K562 (cell line): Measurements from ENCODE around the gene RTN4. TPM values are rescaled to one million over a fixed set of nuclear protein-coding genes. Genes with fewer than 3 reads are reported as not detected.

Source experiments
- CHAMP1 ChIP-seq: fragments of 450-650 bp; IDR thresholded peaks from 2 replicates; pipeline ENCODE4 v1.6.1; 2016; ENCODE audit warnings: mild to moderate bottlenecking
- CHD2 ChIP-seq: IDR thresholded peaks from 2 replicates; pipeline ENCODE4 v1.6.1; 2011; ENCODE audit warnings: low read depth, low read length
- ELF1 ChIP-seq: fragments of 200-800 bp; sonication (Bioruptor generic); IDR thresholded peaks from 2 replicates; pipeline ENCODE4 v1.6.1; 2016; ENCODE audit warnings: missing genetic modification characterization, missing compliant biosample characterization
- FOXK1 ChIP-seq: sonication (generic); formaldehyde crosslinking; IDR thresholded peaks from 2 replicates; pipeline ENCODE4 v1.8.0; 2022; ENCODE audit warnings: missing genetic modification reagents, mild to moderate bottlenecking, borderline replicate concordance
- GABPB1 ChIP-seq: sonication (generic); formaldehyde crosslinking; IDR thresholded peaks from 2 replicates; pipeline ENCODE4 v1.8.0; 2022; ENCODE audit warnings: mild to moderate bottlenecking, missing genetic modification reagents
- GTF3C2 ChIP-seq: IDR thresholded peaks from 3 replicates; pipeline ENCODE4 v1.6.1; 2011; ENCODE audit warnings: borderline replicate concordance, mild to moderate bottlenecking, moderate library complexity; ENCODE audit not compliant: insufficient read length; ENCODE audit errors: extremely low read depth
- HNRNPL ChIP-seq: fragments of 200-400 bp; formaldehyde crosslinking; IDR thresholded peaks from 2 replicates; pipeline ENCODE4 v1.6.1; 2017; ENCODE audit warnings: low read depth, mild to moderate bottlenecking, low read length
- KAT2B ChIP-seq: IDR thresholded peaks from one replicate; pipeline ENCODE4 v1.6.1; 2012; ENCODE audit warnings: low read depth, mild to moderate bottlenecking, control low read depth, inconsistent platforms, low read length, moderate library complexity
- KDM2B ChIP-seq: fragments of 250-450 bp; sonication (Bioruptor Pico); IDR thresholded peaks from 2 replicates; pipeline ENCODE4 v1.8.0; 2021; ENCODE audit warnings: mild to moderate bottlenecking, moderate library complexity
- KLF16 ChIP-seq: IDR thresholded peaks from 2 replicates; pipeline ENCODE4 v1.6.1; 2016; ENCODE audit warnings: antibody characterized with exemption
- MCM5 ChIP-seq: fragments of 450-650 bp; IDR thresholded peaks from 2 replicates; pipeline ENCODE4 v1.6.1; 2016; ENCODE audit warnings: low read depth
- MYC ChIP-seq, 2 experiments: fragments of 250-450 bp in 1 of 2; sonication (Bioruptor Pico) in 1 of 2; IDR thresholded peaks; 2 replicates each; pipeline versions ENCODE4 v1.5.1 to v1.6.1; 2012 to 2021; ENCODE audit warnings: low read depth in 2 of 2, borderline replicate concordance in 1 of 2, improper control_type of control experiment in 1 of 2, low read length in 1 of 2, mild to moderate bottlenecking in 1 of 2, moderate library complexity in 1 of 2
- NEUROD1 ChIP-seq: fragments of 150-350 bp; IDR thresholded peaks from 2 replicates; pipeline ENCODE4 v1.6.1; 2014; ENCODE audit warnings: borderline replicate concordance, low read length, low read depth; ENCODE audit not compliant: partially characterized antibody
- NFE2L1 ChIP-seq: fragments of 450-650 bp; IDR thresholded peaks from 2 replicates; pipeline ENCODE4 v1.6.1; 2016; ENCODE audit warnings: missing genetic modification characterization, low read depth, mild to moderate bottlenecking, missing compliant biosample characterization, moderate library complexity, borderline replicate concordance
- NFIX ChIP-seq: fragments of 250-450 bp; sonication (Bioruptor Pico); IDR thresholded peaks from 2 replicates; pipeline ENCODE4 v1.4.0; 2020; ENCODE audit warnings: low read depth, mild to moderate bottlenecking, moderate library complexity
- PHF20 ChIP-seq: fragments of 450-650 bp; IDR thresholded peaks from 2 replicates; pipeline ENCODE4 v1.6.1; 2018; ENCODE audit not compliant: partially characterized antibody
- PPARD ChIP-seq: fragments of 250-450 bp; sonication (Bioruptor Pico); IDR thresholded peaks from 2 replicates; pipeline ENCODE4 v1.8.0; 2022; ENCODE audit warnings: inconsistent platforms, mild to moderate bottlenecking, moderate library complexity
- PTBP1 ChIP-seq: fragments of 200-400 bp; formaldehyde crosslinking; IDR thresholded peaks from 2 replicates; pipeline ENCODE4 v1.6.1; 2017; ENCODE audit warnings: low read depth, low read length
- SMARCA5 ChIP-seq: fragments of 450-650 bp; IDR thresholded peaks from 2 replicates; pipeline ENCODE4 v1.6.1; 2016
- SNAPC5 ChIP-seq: fragments of 250-450 bp; sonication (Bioruptor Pico); IDR thresholded peaks from 2 replicates; pipeline ENCODE4 v1.8.0; 2021; ENCODE audit warnings: moderate library complexity, mild to moderate bottlenecking, inconsistent platforms
- ZNF140 ChIP-seq: fragments of 250-450 bp; sonication (Bioruptor Pico); IDR thresholded peaks from 2 replicates; pipeline ENCODE4 v1.8.0; 2021; ENCODE audit warnings: moderate library complexity, mild to moderate bottlenecking, inconsistent platforms
- ZNF354B ChIP-seq: fragments of 250-450 bp; sonication (Bioruptor Pico); IDR thresholded peaks from 2 replicates; pipeline ENCODE4 v1.4.0; 2020
- ZNF384 ChIP-seq: IDR thresholded peaks from 2 replicates; pipeline ENCODE4 v1.6.1; 2012; ENCODE audit warnings: low read depth, low read length, improper control_type of control experiment
- ZNF41 ChIP-seq: fragments of 250-450 bp; sonication (Bioruptor Pico); conservative IDR thresholded peaks from 2 replicates; pipeline ENCODE4 v1.4.0; 2020; ENCODE audit warnings: mild to moderate bottlenecking
- ZNF76 ChIP-seq: fragments of 250-450 bp; sonication (Bioruptor Pico); IDR thresholded peaks from 2 replicates; pipeline ENCODE4 v1.4.0; 2020; ENCODE audit warnings: mild to moderate bottlenecking, moderate library complexity, borderline replicate concordance
- polyA plus RNA-seq, 8 experiments: library from polyadenylated mRNA; depleted of rRNA in 4 of 8; stranded (reverse) in 5 of 8; unstranded in 3 of 8; fragments of >200 nt; fragmentation: Nextera tagmentation in 2 of 8; fragmentation: Illumina TruSeq in 1 of 8; extraction: Ambion mirVana in 2 of 8; extraction: Trizol in 1 of 8; gene quantifications; 2 replicates each; pipeline versions ENCODE4 v1.2.1 to v1.2.3, GENCODE V29; 2011 to 2014; ENCODE audit warnings: inconsistent platforms in 1 of 8, missing spikeins in 1 of 8
- total RNA-seq, 7 experiments: library from RNA; depleted of rRNA in 6 of 7; stranded (reverse); fragments of >200 nt in 6 of 7; fragmentation: Illumina TruSeq in 2 of 7; extraction: Trizol in 2 of 7; gene quantifications; 2 replicates each; pipeline versions ENCODE4 v1.2.1 to v1.2.3, GENCODE V29; 2011 to 2021; ENCODE audit warnings: low replicate concordance in 1 of 7

RTN4 gene
- total and polyA plus RNA-seq, 9 of the 15 experiments (the other 6 are each of a cell fraction or from before 2014, with no cell fraction given) = 73.0 to 248 (median 116) TPM

- TF ChIP-seq CHAMP1 (no peak), ZNF76 (peak; percentile 27; the same call in 1 of the 2 replicates), ZNF140 (CRISPR knock-in tag) (no peak), PHF20 (peak; percentile 67), GABPB1 (no peak), NEUROD1 (no peak), NFE2L1 (no peak), KLF16 (no peak), GTF3C2 (no peak), PPARD (no peak), MYC (IDR thresholded peaks at IDR 0.05; ENCODE audit: low read depth, low read length) (peak; percentile 47; the same call in 1 of the 2 replicates), MYC (CRISPR knock-in tag; IDR thresholded peaks at IDR 0.05; ENCODE audit: borderline replicate concordance, low read depth) (no peak), KDM2B (CRISPR knock-in tag) (no peak), ELF1 (tag) (peak; percentile 85), CHD2 (no peak), ZNF354B (no peak), SMARCA5 (no peak), MCM5 (no peak), SNAPC5 (CRISPR knock-in tag) (no peak), HNRNPL (no peak), NFIX (CRISPR knock-in tag) (no peak), FOXK1 (CRISPR knock-in tag) (no peak), PTBP1 (no peak), KAT2B (no peak), ZNF41 (CRISPR knock-in tag) (no peak), ZNF384 (no peak)
These were observed 94.7 kb downstream of the RTN4 start (continued) for GRCh38 chr2:54955358-54956110.
